ENCODE results near the gene ACADS. TPM values are rescaled to one million over a fixed set of nuclear protein-coding genes. Genes with fewer than 3 reads are reported as not detected.

Gene ACADS
- total RNA-seq, 1 experiment from 2014 or later = 11.0 TPM

GRCh38 chr12:120758798-120759590 lies 33.4 kb downstream of the ACADS start:
- Mint-ChIP-seq H3K4me3 (no peak overlapping the region), H3K27me3 (ENCODE audit: low read depth) (no peaks in the 10 kb centered on the region)

More at GRCh38 chr12:120758798-120759590, 33.4 kb downstream of the ACADS start:
- ATAC-seq (peak; percentile 81), DNase-seq (ENCODE audit: low spot score) (no peak)
- TF ChIP-seq ZNF121 (CRISPR knock-in tag; IDR thresholded peaks at IDR 0.05) (no peak), NR3C1 (CRISPR knock-in tag; conservative IDR thresholded peaks at IDR 0.05; ENCODE audit: low read depth) (no peak), MAX (CRISPR knock-in tag; IDR thresholded peaks at IDR 0.05) (no peak), EMX1 (CRISPR knock-in tag; IDR thresholded peaks at IDR 0.05) (no peak), ZNF512 (CRISPR knock-in tag; IDR thresholded peaks at IDR 0.05; ENCODE audit: borderline replicate concordance) (no peak), TCF7 (CRISPR knock-in tag; IDR thresholded peaks at IDR 0.05; ENCODE audit: low read depth) (no peak), USF1 (CRISPR knock-in tag; IDR thresholded peaks at IDR 0.05) (no peak), TP53 (CRISPR knock-in tag; IDR thresholded peaks at IDR 0.05) (no peak), HMGXB4 (CRISPR knock-in tag; IDR thresholded peaks at IDR 0.05) (no peak), ZNF281 (CRISPR knock-in tag; IDR thresholded peaks at IDR 0.05) (no peak), NFYB (CRISPR knock-in tag; conservative IDR thresholded peaks at IDR 0.05; ENCODE audit: low read depth) (no peak), ZNF263 (CRISPR knock-in tag; IDR thresholded peaks at IDR 0.05; ENCODE audit: low read depth) (no peak; the same call in 1 of the 2 replicates), ZNF425 (CRISPR knock-in tag; conservative IDR thresholded peaks at IDR 0.05) (no peak), NFE2L1 (CRISPR knock-in tag; IDR thresholded peaks at IDR 0.05) (no peak)
- peaks cover 18% of the 10 kb centered on the region for H3K4me1 Mint-ChIP-seq
- ChIA-PET CTCF (interaction anchor here (0.6 to 2.8 kb wide), 5 partner anchors 21 to 246 kb away, joined by 3 to 7 read pairs (median 3); no protein-coding TSS in a partner anchor), POLR2A (no interaction called here)
- H3K27ac Mint-ChIP-seq = no peak overlapping the region
- H3K36me3 Mint-ChIP-seq = peaks cover 9% of the 10 kb centered on the region
- peaks cover 13% of the 10 kb centered on the region for H3K9me3 Mint-ChIP-seq

All from WTC11 (cell line).